WTC11 (cell line): ENCODE data around the gene PURB. TPM values are rescaled to one million over a fixed set of nuclear protein-coding genes. Genes with fewer than 3 reads are reported as not detected.

Source experiments
- ATAC-seq: fragments of 200-7000 bp; cut with Tn5 transposase; 2 replicates; pipeline ENCODE4 v1.10.0; 2021; ENCODE audit warnings: mild to moderate bottlenecking, moderate library complexity
- CTCF ChIA-PET: fragments of 300-600 bp; sonication (Branson Sonifier 250); formaldehyde crosslinking; loops from one replicate; lab custom pipeline; 2021; ENCODE audit warnings: antibody characterized with exemption; lab: Charles Lee
- POLR2A ChIA-PET: fragments of 350-600 bp; sonication (Branson Sonifier 250); formaldehyde crosslinking; loops from one replicate; lab custom pipeline; 2021; ENCODE audit warnings: antibody characterized with exemption; lab: Charles Lee
- DNase-seq: peaks from one replicate; pipeline ENCODE4 v3.0.0; 2021; ENCODE audit warnings: low spot score
- H3K27ac Mint-ChIP-seq: 2 replicates; pipeline ENCODE4 v1.8.0; 2021; ENCODE audit warnings: mixed read lengths
- H3K27me3 Mint-ChIP-seq: 2 replicates; pipeline ENCODE4 v1.8.0; 2021; ENCODE audit warnings: low read depth, mild to moderate bottlenecking, moderate library complexity, mixed read lengths
- H3K36me3 Mint-ChIP-seq: 2 replicates; pipeline ENCODE4 v1.8.0; 2021; ENCODE audit warnings: mixed read lengths
- H3K4me1 Mint-ChIP-seq: 2 replicates; pipeline ENCODE4 v1.8.0; 2022; ENCODE audit warnings: mixed read lengths
- H3K4me3 Mint-ChIP-seq: 2 replicates; pipeline ENCODE4 v1.8.0; 2021; ENCODE audit warnings: mild to moderate bottlenecking, moderate library complexity, mixed read lengths
- H3K9me3 Mint-ChIP-seq: 2 replicates; pipeline ENCODE4 v1.8.0; 2021; ENCODE audit warnings: mixed read lengths
- CBFB ChIP-seq: sonication (generic); formaldehyde crosslinking; IDR thresholded peaks from 2 replicates; pipeline ENCODE4 v1.8.1; 2022; ENCODE audit warnings: mild to moderate bottlenecking, low read depth, missing genetic modification reagents
- CREM ChIP-seq: sonication (generic); formaldehyde crosslinking; IDR thresholded peaks from 2 replicates; pipeline ENCODE4 v1.8.1; 2022; ENCODE audit warnings: mild to moderate bottlenecking, missing genetic modification reagents, moderate library complexity
- ESRRA ChIP-seq: sonication (generic); formaldehyde crosslinking; IDR thresholded peaks from 2 replicates; pipeline ENCODE4 v1.8.1; 2022; ENCODE audit warnings: mild to moderate bottlenecking, missing genetic modification reagents, borderline replicate concordance
- FOXJ3 ChIP-seq: sonication (generic); formaldehyde crosslinking; IDR thresholded peaks from 2 replicates; pipeline ENCODE4 v1.9.0; 2021; ENCODE audit warnings: missing genetic modification reagents, mild to moderate bottlenecking, borderline replicate concordance
- MYBL2 ChIP-seq: sonication (generic); formaldehyde crosslinking; IDR thresholded peaks from 2 replicates; pipeline ENCODE4 v1.8.1; 2023; ENCODE audit warnings: mild to moderate bottlenecking, moderate library complexity, missing genetic modification reagents
- SMAD3 ChIP-seq: sonication (generic); formaldehyde crosslinking; IDR thresholded peaks from 2 replicates; pipeline ENCODE4 v1.8.0; 2022; ENCODE audit warnings: missing genetic modification reagents, mild to moderate bottlenecking, borderline replicate concordance
- TEAD4 ChIP-seq: sonication (generic); formaldehyde crosslinking; IDR thresholded peaks from 2 replicates; pipeline ENCODE4 v1.8.0; 2022; ENCODE audit warnings: mild to moderate bottlenecking, missing genetic modification reagents
- ZNF121 ChIP-seq: sonication (generic); formaldehyde crosslinking; IDR thresholded peaks from 2 replicates; pipeline ENCODE4 v1.8.0; 2023; ENCODE audit warnings: missing genetic modification reagents
- ZNF671 ChIP-seq: fragments of 250-450 bp; sonication (Bioruptor Pico); IDR thresholded peaks from 2 replicates; pipeline ENCODE4 v1.8.0; 2021; ENCODE audit warnings: mild to moderate bottlenecking
- total RNA-seq: library from RNA; stranded (reverse); gene quantifications from 3 replicates; pipeline ENCODE4 v1.2.3, GENCODE V29; 2021
- TF ChIP-seq, protein P1 (sequence below): fragments of 200-600 bp; IDR thresholded peaks from 2 replicates; pipeline ENCODE4 v1.8.0; 2022; ENCODE audit warnings: antibody characterized with exemption
- TF ChIP-seq, protein P2 (sequence below): sonication (generic); formaldehyde crosslinking; IDR thresholded peaks from 2 replicates; pipeline ENCODE4 v1.8.1; 2023; ENCODE audit warnings: mild to moderate bottlenecking, missing genetic modification reagents, moderate library complexity
- TF ChIP-seq, protein P3 (sequence below): sonication (generic); formaldehyde crosslinking; IDR thresholded peaks from 2 replicates; pipeline ENCODE4 v1.8.0; 2022; ENCODE audit warnings: mild to moderate bottlenecking, missing genetic modification reagents
- TF ChIP-seq, protein P4 (sequence below): fragments of 250-450 bp; sonication (Bioruptor Pico); IDR thresholded peaks from 2 replicates; pipeline ENCODE4 v1.9.0; 2021; ENCODE audit warnings: mild to moderate bottlenecking
- TF ChIP-seq, protein P5 (sequence below): sonication (generic); formaldehyde crosslinking; IDR thresholded peaks from 2 replicates; pipeline ENCODE4 v1.8.1; 2023; ENCODE audit warnings: mild to moderate bottlenecking, missing genetic modification reagents
- TF ChIP-seq, protein P6 (sequence below): fragments of 250-450 bp; sonication (Bioruptor Pico); IDR thresholded peaks from 2 replicates; pipeline ENCODE4 v2.1.2; 2022; ENCODE audit warnings: mild to moderate bottlenecking, moderate library complexity
- TF ChIP-seq, protein P7 (sequence below): fragments of 250-450 bp; sonication (Bioruptor Pico); IDR thresholded peaks from 2 replicates; pipeline ENCODE4 v1.9.0; 2021; ENCODE audit warnings: mild to moderate bottlenecking
- TF ChIP-seq, protein P8 (sequence below): fragments of 250-450 bp; sonication (Bioruptor Pico); IDR thresholded peaks from 2 replicates; pipeline ENCODE4 v1.8.0; 2021; ENCODE audit warnings: mild to moderate bottlenecking
- TF ChIP-seq, protein P9 (sequence below): sonication (generic); formaldehyde crosslinking; IDR thresholded peaks from 2 replicates; pipeline ENCODE4 v1.8.1; 2023; ENCODE audit warnings: mild to moderate bottlenecking, moderate library complexity, missing genetic modification reagents

PURB gene
- total RNA-seq, 1 experiment from 2014 or later: 22.1 TPM

DNA sequence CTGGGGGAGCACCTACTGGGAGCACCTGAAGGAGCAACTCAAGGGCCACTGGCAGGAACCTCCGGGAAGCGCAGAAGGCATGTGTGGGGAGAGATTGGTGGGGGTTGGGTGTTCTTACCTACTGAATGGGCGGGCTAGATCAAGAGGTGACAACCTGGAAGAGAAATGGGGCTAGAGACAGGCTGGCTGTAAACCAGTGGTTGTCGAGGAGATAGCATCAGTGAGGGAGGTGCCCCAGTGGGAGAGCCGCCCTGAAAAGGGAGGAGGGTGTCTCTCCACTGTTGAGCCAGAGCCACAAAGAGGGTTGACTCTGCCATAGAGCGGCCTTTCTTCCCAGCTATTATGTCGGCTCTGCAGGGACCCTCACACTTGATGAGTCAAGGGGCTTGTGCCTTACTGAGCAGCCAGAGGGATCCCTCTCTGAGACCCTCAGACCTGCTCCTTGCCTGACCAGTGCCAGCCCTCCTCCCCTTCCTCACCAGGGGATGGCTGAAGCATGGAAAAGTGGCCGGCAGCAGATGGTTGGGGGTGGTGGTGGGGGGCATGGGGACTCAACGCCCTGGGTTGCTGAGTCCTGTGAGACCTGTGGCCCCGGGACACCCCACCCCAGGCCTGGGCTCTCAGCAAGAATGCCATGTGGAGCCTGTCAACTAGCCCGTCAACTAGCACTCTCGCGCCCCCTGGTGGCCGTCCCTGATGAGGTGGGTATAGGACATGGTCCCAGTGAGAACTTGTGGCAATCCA, 36.4 kb upstream of the PURB start:
- Mint-ChIP-seq H3K27ac (no peak overlapping the region), H3K4me1 (no peaks in the 10 kb centered on the region), H3K36me3 (no peaks in the 10 kb centered on the region), H3K27me3 (peaks cover 8% of the 10 kb centered on the region; the same call in 1 of the 2 replicates), H3K9me3 (peaks cover 18% of the 10 kb centered on the region), H3K4me3 (no peak overlapping the region)
- peak; percentile 97 for ATAC-seq
- DNase-seq: peak; percentile 90
- ChIA-PET POLR2A (no interaction called here), CTCF (interaction anchor here (0.6 to 1.3 kb wide), 2 partner anchors 9 to 65 kb away, joined by 3 to 6 read pairs; no protein-coding TSS in a partner anchor)
- TF ChIP-seq TEAD4 (CRISPR knock-in tag): no peak
- TF ChIP-seq, protein P1, sequence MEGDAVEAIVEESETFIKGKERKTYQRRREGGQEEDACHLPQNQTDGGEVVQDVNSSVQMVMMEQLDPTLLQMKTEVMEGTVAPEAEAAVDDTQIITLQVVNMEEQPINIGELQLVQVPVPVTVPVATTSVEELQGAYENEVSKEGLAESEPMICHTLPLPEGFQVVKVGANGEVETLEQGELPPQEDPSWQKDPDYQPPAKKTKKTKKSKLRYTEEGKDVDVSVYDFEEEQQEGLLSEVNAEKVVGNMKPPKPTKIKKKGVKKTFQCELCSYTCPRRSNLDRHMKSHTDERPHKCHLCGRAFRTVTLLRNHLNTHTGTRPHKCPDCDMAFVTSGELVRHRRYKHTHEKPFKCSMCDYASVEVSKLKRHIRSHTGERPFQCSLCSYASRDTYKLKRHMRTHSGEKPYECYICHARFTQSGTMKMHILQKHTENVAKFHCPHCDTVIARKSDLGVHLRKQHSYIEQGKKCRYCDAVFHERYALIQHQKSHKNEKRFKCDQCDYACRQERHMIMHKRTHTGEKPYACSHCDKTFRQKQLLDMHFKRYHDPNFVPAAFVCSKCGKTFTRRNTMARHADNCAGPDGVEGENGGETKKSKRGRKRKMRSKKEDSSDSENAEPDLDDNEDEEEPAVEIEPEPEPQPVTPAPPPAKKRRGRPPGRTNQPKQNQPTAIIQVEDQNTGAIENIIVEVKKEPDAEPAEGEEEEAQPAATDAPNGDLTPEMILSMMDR: peak; percentile 91
- TF ChIP-seq CBFB (CRISPR knock-in tag): no peak
- TF ChIP-seq, all 79 proteins: peak for 1

DNA sequence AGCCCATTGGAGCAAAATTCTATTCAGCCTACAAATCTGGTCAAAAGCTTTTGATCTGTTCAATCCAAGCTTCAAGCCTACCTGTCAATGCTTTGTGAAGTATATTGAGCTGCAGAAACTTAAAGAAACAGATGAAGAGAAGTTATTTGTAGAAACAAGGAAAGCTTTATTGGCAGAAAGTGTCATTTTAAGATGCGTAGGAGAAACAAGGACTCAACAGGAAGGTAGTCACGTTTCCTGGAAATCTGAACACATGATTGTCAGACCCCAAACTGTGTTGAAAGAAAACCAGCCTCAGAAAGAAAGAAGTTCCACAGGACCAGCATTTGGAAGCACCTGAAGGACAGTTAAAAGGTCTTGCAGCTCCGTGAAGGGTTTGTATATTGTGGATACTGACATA, 34.8 kb upstream of the PURB start:
- Mint-ChIP-seq H3K9me3 (peaks cover 18% of the 10 kb centered on the region), H3K4me3 (no peak overlapping the region), H3K4me1 (no peaks in the 10 kb centered on the region), H3K27me3 (peaks cover 8% of the 10 kb centered on the region; the same call in 1 of the 2 replicates), H3K27ac (no peak overlapping the region), H3K36me3 (no peaks in the 10 kb centered on the region)
- DNase-seq: no peak
- no peak for ATAC-seq
- ChIA-PET POLR2A (interaction anchor here (0.7 kb wide), 1 partner anchor 84 kb away, joined by 3 read pairs; no protein-coding TSS in a partner anchor), CTCF (interaction anchor here (0.6 to 1.1 kb wide), 2 partner anchors 63 to 73 kb away, joined by 3 to 8 read pairs; no protein-coding TSS in a partner anchor)
- TF ChIP-seq ESRRA (CRISPR knock-in tag): no peak
- TF ChIP-seq, protein P2, sequence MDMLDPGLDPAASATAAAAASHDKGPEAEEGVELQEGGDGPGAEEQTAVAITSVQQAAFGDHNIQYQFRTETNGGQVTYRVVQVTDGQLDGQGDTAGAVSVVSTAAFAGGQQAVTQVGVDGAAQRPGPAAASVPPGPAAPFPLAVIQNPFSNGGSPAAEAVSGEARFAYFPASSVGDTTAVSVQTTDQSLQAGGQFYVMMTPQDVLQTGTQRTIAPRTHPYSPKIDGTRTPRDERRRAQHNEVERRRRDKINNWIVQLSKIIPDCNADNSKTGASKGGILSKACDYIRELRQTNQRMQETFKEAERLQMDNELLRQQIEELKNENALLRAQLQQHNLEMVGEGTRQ (CRISPR knock-in tag): no peak
- no peak for TF ChIP-seq ZNF671 (CRISPR knock-in tag)
- TF ChIP-seq, protein P3, sequence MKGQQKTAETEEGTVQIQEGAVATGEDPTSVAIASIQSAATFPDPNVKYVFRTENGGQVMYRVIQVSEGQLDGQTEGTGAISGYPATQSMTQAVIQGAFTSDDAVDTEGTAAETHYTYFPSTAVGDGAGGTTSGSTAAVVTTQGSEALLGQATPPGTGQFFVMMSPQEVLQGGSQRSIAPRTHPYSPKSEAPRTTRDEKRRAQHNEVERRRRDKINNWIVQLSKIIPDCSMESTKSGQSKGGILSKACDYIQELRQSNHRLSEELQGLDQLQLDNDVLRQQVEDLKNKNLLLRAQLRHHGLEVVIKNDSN (CRISPR knock-in tag): no peak
- TF ChIP-seq, protein P4, sequence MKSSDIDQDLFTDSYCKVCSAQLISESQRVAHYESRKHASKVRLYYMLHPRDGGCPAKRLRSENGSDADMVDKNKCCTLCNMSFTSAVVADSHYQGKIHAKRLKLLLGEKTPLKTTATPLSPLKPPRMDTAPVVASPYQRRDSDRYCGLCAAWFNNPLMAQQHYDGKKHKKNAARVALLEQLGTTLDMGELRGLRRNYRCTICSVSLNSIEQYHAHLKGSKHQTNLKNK (CRISPR knock-in tag): no peak
- TF ChIP-seq, protein P5, sequence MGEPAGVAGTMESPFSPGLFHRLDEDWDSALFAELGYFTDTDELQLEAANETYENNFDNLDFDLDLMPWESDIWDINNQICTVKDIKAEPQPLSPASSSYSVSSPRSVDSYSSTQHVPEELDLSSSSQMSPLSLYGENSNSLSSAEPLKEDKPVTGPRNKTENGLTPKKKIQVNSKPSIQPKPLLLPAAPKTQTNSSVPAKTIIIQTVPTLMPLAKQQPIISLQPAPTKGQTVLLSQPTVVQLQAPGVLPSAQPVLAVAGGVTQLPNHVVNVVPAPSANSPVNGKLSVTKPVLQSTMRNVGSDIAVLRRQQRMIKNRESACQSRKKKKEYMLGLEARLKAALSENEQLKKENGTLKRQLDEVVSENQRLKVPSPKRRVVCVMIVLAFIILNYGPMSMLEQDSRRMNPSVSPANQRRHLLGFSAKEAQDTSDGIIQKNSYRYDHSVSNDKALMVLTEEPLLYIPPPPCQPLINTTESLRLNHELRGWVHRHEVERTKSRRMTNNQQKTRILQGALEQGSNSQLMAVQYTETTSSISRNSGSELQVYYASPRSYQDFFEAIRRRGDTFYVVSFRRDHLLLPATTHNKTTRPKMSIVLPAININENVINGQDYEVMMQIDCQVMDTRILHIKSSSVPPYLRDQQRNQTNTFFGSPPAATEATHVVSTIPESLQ (CRISPR knock-in tag): no peak
- TF ChIP-seq, protein P6, sequence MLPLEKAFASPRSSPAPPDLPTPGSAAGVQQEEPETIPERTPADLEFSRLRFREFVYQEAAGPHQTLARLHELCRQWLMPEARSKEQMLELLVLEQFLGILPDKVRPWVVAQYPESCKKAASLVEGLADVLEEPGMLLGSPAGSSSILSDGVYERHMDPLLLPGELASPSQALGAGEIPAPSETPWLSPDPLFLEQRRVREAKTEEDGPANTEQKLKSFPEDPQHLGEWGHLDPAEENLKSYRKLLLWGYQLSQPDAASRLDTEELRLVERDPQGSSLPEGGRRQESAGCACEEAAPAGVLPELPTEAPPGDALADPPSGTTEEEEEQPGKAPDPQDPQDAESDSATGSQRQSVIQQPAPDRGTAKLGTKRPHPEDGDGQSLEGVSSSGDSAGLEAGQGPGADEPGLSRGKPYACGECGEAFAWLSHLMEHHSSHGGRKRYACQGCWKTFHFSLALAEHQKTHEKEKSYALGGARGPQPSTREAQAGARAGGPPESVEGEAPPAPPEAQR: no peak
- TF ChIP-seq FOXJ3 (CRISPR knock-in tag): no peak
- no peak for TF ChIP-seq CREM (CRISPR knock-in tag)
- TF ChIP-seq MYBL2 (CRISPR knock-in tag): no peak
- TF ChIP-seq, protein P7, sequence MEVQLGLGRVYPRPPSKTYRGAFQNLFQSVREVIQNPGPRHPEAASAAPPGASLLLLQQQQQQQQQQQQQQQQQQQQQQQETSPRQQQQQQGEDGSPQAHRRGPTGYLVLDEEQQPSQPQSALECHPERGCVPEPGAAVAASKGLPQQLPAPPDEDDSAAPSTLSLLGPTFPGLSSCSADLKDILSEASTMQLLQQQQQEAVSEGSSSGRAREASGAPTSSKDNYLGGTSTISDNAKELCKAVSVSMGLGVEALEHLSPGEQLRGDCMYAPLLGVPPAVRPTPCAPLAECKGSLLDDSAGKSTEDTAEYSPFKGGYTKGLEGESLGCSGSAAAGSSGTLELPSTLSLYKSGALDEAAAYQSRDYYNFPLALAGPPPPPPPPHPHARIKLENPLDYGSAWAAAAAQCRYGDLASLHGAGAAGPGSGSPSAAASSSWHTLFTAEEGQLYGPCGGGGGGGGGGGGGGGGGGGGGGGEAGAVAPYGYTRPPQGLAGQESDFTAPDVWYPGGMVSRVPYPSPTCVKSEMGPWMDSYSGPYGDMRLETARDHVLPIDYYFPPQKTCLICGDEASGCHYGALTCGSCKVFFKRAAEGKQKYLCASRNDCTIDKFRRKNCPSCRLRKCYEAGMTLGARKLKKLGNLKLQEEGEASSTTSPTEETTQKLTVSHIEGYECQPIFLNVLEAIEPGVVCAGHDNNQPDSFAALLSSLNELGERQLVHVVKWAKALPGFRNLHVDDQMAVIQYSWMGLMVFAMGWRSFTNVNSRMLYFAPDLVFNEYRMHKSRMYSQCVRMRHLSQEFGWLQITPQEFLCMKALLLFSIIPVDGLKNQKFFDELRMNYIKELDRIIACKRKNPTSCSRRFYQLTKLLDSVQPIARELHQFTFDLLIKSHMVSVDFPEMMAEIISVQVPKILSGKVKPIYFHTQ (CRISPR knock-in tag): no peak
- no peak for TF ChIP-seq SMAD3 (CRISPR knock-in tag)
- TF ChIP-seq, protein P8, sequence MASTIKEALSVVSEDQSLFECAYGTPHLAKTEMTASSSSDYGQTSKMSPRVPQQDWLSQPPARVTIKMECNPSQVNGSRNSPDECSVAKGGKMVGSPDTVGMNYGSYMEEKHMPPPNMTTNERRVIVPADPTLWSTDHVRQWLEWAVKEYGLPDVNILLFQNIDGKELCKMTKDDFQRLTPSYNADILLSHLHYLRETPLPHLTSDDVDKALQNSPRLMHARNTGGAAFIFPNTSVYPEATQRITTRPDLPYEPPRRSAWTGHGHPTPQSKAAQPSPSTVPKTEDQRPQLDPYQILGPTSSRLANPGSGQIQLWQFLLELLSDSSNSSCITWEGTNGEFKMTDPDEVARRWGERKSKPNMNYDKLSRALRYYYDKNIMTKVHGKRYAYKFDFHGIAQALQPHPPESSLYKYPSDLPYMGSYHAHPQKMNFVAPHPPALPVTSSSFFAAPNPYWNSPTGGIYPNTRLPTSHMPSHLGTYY (CRISPR knock-in tag): no peak
- TF ChIP-seq ZNF121 (CRISPR knock-in tag): no peak
- TF ChIP-seq, protein P9, sequence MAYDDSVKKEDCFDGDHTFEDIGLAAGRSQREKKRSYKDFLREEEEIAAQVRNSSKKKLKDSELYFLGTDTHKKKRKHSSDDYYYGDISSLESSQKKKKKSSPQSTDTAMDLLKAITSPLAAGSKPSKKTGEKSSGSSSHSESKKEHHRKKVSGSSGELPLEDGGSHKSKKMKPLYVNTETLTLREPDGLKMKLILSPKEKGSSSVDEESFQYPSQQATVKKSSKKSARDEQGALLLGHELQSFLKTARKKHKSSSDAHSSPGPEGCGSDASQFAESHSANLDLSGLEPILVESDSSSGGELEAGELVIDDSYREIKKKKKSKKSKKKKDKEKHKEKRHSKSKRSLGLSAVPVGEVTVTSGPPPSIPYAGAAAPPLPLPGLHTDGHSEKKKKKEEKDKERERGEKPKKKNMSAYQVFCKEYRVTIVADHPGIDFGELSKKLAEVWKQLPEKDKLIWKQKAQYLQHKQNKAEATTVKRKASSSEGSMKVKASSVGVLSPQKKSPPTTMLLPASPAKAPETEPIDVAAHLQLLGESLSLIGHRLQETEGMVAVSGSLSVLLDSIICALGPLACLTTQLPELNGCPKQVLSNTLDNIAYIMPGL (CRISPR knock-in tag): no peak
